Measurements from ENCODE around the gene MYL12B.

Gene MYL12B

DNA sequence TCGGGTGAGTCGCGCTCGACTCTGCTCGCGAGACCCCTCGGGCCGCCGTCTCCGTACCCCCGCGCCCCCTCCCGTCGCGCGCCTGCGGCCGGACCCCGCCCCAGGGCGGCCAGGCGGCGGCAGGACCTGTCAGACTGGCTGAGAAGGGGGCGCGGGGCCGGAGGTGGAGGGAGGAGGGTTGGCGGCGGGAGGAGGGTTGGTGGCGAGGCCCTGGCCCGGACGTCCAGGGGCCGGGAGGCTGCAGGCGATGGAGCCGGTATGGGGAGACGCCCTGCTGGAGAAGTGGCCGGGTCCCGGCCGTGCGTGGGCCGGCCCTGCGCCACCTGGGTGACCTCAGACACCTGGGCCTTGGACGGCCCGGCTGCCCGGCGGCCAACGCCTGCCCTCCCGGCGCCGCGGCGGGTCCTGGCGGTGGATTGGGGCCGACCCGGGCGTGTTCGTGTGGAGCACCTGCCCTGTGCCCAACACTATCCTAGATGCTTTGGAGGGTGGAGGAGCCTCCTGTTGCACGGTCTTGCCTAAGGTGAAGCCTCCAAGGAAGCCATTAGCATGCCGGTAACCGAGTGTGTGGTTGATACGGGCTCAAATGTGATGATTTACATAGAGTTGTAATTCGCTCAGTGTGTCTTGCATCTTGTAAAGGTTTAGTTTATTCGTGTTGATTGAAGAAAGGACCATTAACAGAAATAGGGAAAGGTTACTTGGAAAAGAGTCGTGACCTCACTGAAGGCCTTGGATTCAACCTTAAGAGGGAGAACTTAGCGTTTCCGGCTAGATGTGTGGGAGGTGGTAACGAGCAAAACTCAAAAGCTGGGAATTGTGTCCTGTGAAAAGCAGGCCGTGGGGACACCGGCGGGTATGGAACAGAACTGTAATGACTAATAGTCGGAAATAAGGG is 550 bp downstream of the MYL12B start:
- Histone ChIP-seq H3K27ac (peak overlapping the region; percentile 99), H3K27me3 (ENCODE audit: insufficient read depth, low read depth, severe bottlenecking) (no peaks in the 10 kb centered on the region), H3K36me3 (peaks cover 7% of the 10 kb centered on the region; the same call in 1 of the 2 replicates), H3K9me3 (ENCODE audit: severe bottlenecking) (no peaks in the 10 kb centered on the region), H3K4me3 (ENCODE audit: low read depth, low read length) (peak overlapping the region; percentile 85)
- TF ChIP-seq, protein P1, sequence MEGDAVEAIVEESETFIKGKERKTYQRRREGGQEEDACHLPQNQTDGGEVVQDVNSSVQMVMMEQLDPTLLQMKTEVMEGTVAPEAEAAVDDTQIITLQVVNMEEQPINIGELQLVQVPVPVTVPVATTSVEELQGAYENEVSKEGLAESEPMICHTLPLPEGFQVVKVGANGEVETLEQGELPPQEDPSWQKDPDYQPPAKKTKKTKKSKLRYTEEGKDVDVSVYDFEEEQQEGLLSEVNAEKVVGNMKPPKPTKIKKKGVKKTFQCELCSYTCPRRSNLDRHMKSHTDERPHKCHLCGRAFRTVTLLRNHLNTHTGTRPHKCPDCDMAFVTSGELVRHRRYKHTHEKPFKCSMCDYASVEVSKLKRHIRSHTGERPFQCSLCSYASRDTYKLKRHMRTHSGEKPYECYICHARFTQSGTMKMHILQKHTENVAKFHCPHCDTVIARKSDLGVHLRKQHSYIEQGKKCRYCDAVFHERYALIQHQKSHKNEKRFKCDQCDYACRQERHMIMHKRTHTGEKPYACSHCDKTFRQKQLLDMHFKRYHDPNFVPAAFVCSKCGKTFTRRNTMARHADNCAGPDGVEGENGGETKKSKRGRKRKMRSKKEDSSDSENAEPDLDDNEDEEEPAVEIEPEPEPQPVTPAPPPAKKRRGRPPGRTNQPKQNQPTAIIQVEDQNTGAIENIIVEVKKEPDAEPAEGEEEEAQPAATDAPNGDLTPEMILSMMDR (IDR thresholded peaks at IDR 0.05; ENCODE audit: low read depth, low read length): no peak
- DNase-seq: no peak

DNA sequence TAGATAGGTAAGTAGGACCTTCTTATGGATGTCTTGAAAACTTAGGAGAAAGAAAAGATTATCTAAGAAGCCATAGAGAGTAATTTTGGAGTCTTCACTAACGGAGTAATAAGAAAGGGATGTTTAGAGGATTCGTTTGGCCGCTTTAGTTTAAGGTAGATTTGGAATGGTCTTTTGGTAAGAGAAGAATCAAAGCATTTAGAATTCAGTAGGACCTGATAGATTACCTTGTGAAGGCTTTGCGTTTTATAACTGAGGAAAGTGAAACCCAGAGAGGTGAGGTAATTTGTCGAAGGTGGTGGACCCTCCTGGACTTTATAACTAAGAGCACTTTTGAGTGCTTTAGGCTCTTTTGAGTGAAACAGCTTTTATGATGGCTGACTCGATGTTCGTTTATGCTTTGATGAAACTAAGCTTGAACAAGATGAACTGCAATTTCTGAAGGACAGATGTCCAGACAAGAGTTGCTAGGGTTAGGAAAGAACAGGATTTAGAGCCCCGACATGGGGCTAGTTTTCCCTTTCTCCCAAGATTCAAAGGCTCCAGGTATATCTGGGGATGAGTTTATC is 1.3 kb downstream of the MYL12B start:
- H3K36me3 ChIP-seq: peaks cover 4% of the 10 kb centered on the region; the same call in 1 of the 2 replicates
- no peak for DNase-seq
- H3K4me3 ChIP-seq (ENCODE audit: low read depth, low read length): peak overlapping the region; percentile 85
- no peaks in the 10 kb centered on the region for H3K9me3 ChIP-seq (ENCODE audit: severe bottlenecking)
- TF ChIP-seq, protein P1 (IDR thresholded peaks at IDR 0.05; ENCODE audit: low read depth, low read length): no peak
- H3K27ac ChIP-seq: no peak overlapping the region
- no peaks in the 10 kb centered on the region for H3K27me3 ChIP-seq (ENCODE audit: insufficient read depth, low read depth, severe bottlenecking)

DNA sequence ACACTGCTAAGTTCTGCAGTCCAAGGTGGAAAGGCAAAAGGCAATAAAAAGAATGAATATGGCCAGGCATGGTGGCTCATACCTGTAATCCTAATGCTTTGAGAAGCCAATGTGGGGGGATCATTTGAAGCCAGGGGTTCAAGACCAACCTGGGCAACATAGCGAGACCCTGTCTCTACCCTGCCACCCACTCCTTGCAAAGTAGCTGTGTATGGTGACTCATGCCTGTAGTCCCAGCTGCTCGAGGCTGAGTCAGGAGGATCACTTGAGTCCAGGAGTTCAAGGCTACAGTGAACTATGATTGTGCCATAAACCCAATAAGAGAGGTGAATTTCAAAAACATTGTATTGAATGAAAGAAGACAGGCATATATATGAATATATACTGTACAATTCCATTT is 2.4 kb downstream of the MYL12B start:
- TF ChIP-seq, protein P1 (IDR thresholded peaks at IDR 0.05; ENCODE audit: low read depth, low read length): no peak
- Histone ChIP-seq H3K27ac (no peak overlapping the region), H3K27me3 (ENCODE audit: insufficient read depth, low read depth, severe bottlenecking) (no peaks in the 10 kb centered on the region), H3K36me3 (peaks cover 4% of the 10 kb centered on the region; the same call in 1 of the 2 replicates), H3K9me3 (ENCODE audit: severe bottlenecking) (no peaks in the 10 kb centered on the region), H3K4me3 (ENCODE audit: low read depth, low read length) (no peak overlapping the region)
- no peak for DNase-seq

DNA sequence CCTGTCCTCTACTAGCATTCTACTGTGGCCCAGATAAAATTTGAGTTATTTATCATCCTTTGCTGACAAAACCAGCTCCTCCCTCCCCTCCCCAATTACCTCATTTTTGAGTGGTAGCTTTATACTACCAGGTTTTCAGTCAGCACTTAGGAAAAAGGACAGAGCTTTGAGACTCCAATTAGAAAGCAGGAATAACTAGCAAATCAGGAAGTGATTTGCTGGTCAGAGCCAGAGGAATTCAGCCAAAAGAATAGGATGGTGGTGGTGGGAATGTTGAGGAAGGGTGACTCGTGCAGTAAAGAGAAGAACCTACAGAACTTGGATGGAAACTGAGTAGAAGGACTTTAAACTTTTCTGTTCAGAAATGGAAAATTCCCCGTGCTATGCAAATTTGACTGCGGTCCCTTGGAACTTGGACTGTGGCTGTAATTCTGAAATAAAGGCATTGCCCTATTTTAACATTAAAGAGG is 3.7 kb downstream of the MYL12B start:
- no peak overlapping the region for H3K27ac ChIP-seq

DNA sequence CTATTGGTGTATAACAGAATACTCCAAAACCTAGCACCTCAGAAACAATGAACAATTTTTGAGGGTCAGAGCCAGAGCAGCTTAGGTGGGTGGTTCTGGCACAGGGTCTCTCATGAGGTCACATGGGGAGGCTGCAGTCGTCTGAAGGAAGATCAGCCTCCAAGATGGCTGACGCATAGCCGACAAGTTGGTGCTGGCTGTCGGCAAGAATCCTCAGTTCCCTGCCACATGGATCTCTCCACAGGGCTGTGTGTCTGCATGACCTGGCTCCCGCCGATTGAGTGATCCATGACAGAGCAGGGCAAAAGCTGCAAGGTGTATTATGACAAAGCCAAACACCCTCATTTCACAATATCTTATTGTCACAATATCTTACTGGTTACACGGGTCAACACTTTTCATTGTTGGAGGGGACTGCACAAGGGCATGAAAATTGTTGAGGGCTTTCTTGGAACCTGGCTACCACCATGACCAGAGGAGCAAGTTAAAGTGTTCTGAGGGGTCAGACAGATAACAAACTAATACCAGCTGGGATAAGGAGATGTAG is 4.2 kb downstream of the MYL12B start:
- DNase-seq: no peak
- H3K36me3 ChIP-seq: peaks cover 4% of the 10 kb centered on the region; the same call in 1 of the 2 replicates
- no peaks in the 10 kb centered on the region for H3K27me3 ChIP-seq (ENCODE audit: insufficient read depth, low read depth, severe bottlenecking)
- no peak overlapping the region for H3K27ac ChIP-seq
- TF ChIP-seq, protein P1 (IDR thresholded peaks at IDR 0.05; ENCODE audit: low read depth, low read length): no peak
- H3K9me3 ChIP-seq (ENCODE audit: severe bottlenecking): no peaks in the 10 kb centered on the region
- no peak overlapping the region for H3K4me3 ChIP-seq (ENCODE audit: low read depth, low read length)

More for the DNA sequence above, 3.7 kb downstream of the MYL12B start:
- Histone ChIP-seq H3K9me3 (ENCODE audit: severe bottlenecking) (no peaks in the 10 kb centered on the region), H3K36me3 (peaks cover 4% of the 10 kb centered on the region; the same call in 1 of the 2 replicates), H3K4me3 (ENCODE audit: low read depth, low read length) (no peak overlapping the region), H3K27me3 (ENCODE audit: insufficient read depth, low read depth, severe bottlenecking) (no peaks in the 10 kb centered on the region)
- TF ChIP-seq, protein P1 (IDR thresholded peaks at IDR 0.05; ENCODE audit: low read depth, low read length): no peak
- no peak for DNase-seq

Measured in WERI-Rb-1 (cell line).